SIG-M5 treated with dmso at 0.1 percent for 504 hours (cell line): ENCODE results near the gene ZNF341.
A peak's percentile ranks its signal among the peaks of the same experiment; 100 is the strongest.

Experiments
- DNase-seq: peaks from one replicate; lab custom pipeline; 2025; ENCODE audit not compliant: unreplicated experiment; lab: John Stamatoyannopoulos, UW

The ZNF341 gene

DNA sequence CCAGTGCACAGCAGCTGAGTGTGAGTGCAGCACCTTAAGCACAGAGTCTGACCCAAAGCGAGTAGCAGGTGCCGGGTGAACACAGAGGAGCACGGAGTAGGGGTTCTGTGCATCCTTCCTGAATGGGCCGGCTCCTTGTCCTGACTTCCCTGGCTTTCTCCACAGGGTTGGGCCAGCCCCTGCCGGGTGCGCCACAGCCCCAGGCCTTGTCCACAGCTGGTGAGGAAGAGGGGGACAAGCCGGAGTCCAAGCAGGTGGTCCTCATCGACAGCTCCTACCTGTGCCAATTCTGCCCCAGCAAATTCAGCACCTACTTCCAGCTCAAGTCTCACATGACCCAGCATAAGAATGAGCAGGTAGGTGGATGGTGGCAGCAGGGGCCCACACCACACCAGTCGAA lies 34.9 kb downstream of the ZNF341 start:
- no peak for DNase-seq

- no peak for DNase-seq
Measured at GRCh38 chr20:33767777-33768138, 36.0 kb downstream of the ZNF341 start.

- DNase-seq, result no peak
Measured at GRCh38 chr20:33769043-33769442, 37.2 kb downstream of the ZNF341 start.

GRCh38 chr20:33770005-33770404 lies 38.2 kb downstream of the ZNF341 start:
- no peak for DNase-seq

DNA sequence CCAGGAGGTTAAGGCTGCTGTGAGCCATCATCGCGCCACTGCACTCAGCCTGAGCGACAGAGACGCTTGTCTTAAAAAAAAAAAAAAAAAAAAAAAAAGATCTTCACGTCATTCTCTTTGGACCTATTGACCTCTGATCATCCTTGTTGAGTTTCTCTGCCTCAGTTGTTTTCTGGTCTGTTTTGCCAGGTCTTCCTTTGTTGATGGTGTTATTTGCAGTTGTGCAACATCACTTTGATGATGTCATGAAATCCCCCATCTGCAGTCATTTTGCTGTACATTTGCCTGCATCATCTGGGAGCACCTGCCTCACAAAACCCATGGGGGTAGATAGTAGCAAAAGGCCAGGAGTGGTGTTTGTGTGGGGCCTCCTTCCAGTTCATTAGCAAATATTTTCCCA lies 40.1 kb downstream of the ZNF341 start:
- no peak for DNase-seq

DNA sequence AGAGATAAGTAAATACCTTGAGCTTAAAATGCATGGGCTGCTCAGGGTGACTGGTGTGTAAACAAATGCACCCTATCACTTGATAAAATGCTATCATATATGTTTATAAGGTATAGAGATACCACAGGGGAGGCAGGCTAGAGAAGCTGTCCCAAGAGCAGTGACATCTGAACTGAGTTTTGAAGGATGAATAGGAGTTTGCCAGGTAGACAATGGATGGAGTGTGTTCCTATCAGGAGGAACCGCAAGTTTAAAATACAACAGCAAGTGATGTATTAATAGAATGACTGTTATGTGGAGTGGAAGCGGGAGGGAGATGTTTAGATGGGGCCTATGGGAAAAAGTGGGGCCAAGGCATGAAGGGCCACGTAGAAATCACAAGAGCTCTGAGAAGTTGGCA lies 40.6 kb downstream of the ZNF341 start:
- no peak for DNase-seq

GRCh38 chr20:33773412-33774089 lies 41.8 kb downstream of the ZNF341 start:
- DNase-seq, result peak; percentile 44

DNA sequence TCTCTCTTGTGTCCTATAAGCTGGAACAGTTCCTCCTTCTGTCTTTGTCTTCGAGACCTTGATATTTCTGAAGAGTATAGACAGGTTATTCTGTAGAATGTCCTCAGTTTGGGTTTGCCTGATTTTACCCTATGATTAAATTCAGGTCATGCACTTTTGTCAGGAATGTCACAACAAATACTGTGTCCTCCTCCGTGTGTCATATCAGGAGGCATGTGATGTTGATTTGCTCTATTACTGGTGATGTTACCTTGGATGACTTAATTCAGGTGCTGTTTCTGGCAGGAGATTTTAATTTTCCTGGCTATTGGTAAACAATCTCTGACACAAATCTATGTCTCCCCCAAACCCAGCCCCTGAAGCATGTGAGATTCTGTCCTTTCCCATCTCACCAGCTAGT lies 46.0 kb downstream of the ZNF341 start:
- DNase-seq, result no peak

- no peak for DNase-seq
Measured at GRCh38 chr20:33781133-33781532, 49.3 kb downstream of the ZNF341 start.

GRCh38 chr20:33781945-33782344 lies 50.1 kb downstream of the ZNF341 start:
- no peak for DNase-seq

DNA sequence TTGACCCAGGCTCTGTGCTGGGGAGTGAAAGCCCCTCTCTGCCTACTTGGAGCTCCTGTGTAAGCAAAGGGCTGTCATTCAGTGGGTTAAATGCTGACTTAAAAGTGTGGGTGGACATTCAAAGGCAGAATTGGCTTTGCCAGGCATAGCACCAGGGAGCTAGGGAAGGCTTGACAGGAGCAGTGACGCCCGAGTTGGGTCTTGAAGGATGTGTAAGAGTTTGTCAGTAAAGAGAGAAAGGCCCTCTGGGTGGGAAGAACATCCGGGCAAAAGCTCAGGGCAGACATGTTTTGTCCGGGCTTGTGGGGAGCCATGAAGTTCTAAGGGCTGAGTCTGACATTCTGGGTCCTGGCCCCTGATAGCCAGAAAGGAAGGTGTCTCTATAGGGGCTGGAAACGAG lies 51.5 kb downstream of the ZNF341 start:
- no peak for DNase-seq

- no peak for DNase-seq
Measured at GRCh38 chr20:33783818-33784217, 52.0 kb downstream of the ZNF341 start.

- DNase-seq, result no peak
Measured at GRCh38 chr20:33784225-33784624, 52.4 kb downstream of the ZNF341 start.

- peak; percentile 41 for DNase-seq
Measured at GRCh38 chr20:33785503-33785902, 53.7 kb downstream of the ZNF341 start.

DNA sequence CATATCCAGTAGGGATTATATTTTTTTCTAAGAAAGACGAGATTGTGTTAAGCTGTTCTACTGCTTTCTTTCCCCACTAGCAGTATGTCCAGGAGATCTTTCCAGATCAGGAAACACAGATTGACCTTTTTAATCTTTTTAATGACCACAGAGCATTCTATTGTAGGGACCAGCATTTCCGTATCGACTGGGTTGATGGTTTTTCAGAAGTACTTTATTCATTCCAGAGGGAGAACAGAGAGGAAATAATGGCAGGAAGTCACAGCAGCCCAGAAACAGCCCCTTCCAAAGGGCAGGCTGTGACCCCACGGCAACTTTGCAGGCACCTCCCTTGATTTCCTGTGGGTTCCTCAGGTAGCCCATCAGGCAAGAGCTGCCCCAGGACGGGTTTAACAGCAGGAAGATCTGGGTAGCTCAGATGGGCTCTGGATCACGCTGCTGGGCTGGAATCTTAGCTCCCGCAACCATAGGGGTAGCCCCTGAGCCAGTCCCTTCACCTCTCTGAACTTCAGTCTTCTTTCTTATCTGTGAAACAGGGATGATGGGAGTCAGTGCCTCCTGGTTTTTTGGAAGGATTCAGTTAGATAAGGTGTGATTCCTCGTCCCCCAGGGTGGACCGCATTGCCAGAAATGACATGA lies 55.6 kb downstream of the ZNF341 start:
- no peak for DNase-seq

DNA sequence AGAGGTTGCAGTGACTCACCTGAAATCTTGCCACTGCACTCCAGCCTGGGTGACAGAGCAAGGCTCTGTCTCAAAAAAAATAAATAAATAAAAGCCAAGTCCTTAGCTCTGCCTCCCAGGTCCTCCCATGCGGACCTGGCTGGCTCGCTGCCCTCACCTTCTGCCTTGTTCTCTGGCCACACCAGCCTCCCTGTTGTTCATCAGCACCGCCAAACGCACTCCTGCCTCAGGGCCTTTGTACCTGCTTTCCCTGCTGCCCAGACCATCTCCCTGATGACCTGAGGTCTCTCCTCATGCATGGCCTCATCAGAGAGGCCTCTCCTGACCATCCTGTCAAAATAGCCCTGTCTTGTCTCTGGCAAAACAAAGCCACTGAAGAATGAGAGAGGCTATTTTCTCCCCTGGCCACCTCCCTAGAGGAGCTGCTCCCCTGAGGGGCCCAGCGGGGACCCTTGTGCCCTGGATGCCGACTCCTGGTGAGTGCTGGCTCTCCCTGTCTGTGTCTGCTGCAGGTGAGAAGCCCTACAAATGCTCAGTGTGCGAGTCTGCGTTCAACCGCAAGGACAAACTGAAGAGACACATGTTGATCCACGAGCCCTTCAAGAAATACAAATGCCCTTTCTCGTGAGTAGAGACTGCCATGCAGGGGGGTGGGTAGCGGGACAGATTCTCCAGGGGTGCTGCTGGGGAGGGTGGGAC lies 56.7 kb downstream of the ZNF341 start:
- DNase-seq, result no peak

DNA sequence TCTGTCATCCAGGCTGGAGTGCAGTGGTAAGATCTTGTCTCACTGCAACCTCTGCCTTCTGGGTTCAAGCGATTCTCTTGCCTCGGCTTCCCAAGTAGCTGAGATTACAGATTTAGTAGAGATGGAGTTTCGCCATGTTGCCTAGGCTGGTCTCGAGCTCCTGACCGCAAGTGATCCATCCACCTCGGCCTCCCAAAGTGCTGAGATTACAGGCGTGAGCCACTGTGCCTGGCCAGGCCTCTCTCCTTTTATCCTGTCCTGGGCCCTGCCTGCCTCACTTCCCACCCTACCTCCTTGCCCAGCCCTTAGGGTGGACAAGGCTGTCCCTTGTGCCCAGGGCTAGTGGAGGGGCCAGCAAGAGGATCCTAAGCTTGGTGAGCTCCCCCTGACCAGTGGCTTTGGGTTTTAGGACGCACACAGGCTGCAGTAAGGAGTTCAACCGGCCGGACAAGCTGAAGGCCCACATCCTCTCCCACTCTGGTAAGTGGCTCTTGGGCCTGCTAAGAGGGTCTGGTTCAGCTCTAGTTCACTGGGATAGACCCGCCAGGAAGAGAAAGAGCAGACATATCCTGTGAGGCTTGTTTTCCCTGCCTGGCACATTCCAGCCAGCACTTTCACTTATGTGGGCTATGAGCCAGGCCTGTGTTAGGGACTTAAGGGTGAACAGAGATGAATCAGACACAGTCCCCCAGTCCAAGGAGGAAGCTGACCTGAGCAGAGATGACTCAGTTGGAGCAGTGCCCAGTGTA lies 57.5 kb downstream of the ZNF341 start:
- DNase-seq, result peak; percentile 52

DNA sequence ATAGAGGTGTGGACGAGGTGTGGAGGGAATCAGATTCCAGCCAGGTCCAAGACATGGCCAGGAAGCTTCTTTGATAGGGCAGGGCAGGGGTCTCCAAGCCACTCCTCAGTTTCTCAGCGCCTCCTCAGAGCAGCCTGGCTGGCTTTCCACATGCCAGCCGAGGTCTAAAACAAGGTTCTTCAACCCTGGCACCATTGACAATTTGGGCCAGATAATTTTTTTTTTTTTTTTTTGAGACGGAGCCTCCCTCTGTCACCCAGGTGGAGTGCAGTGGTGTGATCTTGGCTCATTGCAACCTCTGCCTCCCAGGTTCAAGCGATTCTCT lies 58.0 kb downstream of the ZNF341 start:
- no peak for DNase-seq

GRCh38 chr20:33790566-33790965 lies 58.8 kb downstream of the ZNF341 start:
- no peak for DNase-seq

DNA sequence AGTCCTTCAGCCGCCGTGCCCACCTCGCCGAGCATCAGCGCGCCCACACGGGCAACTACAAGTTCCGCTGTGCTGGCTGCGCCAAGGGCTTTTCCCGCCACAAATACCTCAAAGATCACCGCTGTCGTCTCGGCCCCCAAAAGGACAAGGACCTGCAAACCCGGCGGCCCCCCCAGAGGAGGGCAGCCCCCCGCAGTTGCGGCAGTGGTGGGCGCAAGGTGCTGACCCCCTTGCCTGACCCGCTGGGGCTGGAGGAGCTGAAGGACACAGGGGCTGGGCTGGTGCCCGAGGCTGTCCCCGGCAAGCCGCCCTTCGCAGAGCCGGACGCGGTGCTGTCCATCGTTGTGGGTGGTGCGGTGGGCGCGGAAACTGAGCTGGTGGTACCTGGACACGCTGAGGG lies 59.2 kb downstream of the ZNF341 start:
- DNase-seq, result no peak

DNA sequence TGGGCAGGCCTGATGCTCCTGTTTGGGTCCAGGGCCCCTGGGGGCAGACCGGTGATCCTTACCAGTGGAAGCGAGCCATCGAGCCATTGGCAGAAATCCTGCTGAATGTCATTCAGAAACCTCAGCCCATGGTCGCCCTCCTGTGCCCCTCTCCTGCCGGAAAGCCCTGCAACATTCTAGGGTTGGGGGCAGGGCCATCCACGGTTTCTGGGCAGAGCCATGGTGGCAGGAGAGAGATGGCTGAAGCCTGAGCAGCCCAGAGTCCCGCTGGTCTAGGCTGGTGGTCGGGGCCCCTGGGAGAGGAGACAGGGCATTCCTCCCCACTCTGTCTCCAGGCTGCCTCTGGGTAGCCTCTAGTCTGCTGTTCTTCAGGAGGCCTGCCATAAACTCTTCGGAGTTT lies 59.7 kb downstream of the ZNF341 start:
- DNase-seq, result no peak
